Stomach (tissue), 19 donors: ENCODE measurements around the gene TACSTD2. TPM values are rescaled to one million over a fixed set of nuclear protein-coding genes. Genes with fewer than 3 reads are reported as not detected.
"Not testable (repeated sequence)": the region's sequence is repeated elsewhere in the genome, so short reads cannot be mapped to it uniquely, and the experiment has no call there.

Source experiments
- DNase-seq, 2 donors: peaks; one replicate each; pipeline versions ENCODE4 v3.0.0 to v3.0.0-alpha.2; 2013 to 2019
- H3K27ac ChIP-seq, 5 donors: fragments of 200-600 bp in 4 of 5; sonication (generic) in 4 of 5; one replicate each; pipeline ENCODE4 v1.5.1; 2013 to 2019; ENCODE audit warnings: mild to moderate bottlenecking in 1 of 5, moderate library complexity in 1 of 5
- H3K27me3 ChIP-seq, 3 donors: fragments of 200-600 bp; sonication (generic); one replicate each; pipeline ENCODE4 v1.5.1; 2017 to 2019; ENCODE audit warnings: mixed run types in 1 of 3
- H3K36me3 ChIP-seq, 4 donors: fragments of 200-600 bp; sonication (generic); 1 replicate in 3 of 4; 2 replicates in 1 of 4; pipeline ENCODE4 v1.5.1; 2016 to 2019
- H3K4me1 ChIP-seq, 4 donors: fragments of 200-600 bp; sonication (generic); one replicate each; pipeline ENCODE4 v1.5.1; 2016 to 2019
- H3K4me3 ChIP-seq, 4 donors: fragments of 200-600 bp; sonication (generic) in 3 of 4; one replicate each; pipeline ENCODE4 v1.5.1; 2016 to 2019; ENCODE audit warnings: mild to moderate bottlenecking in 1 of 4
- H3K9me3 ChIP-seq, 4 donors: fragments of 200-600 bp; sonication (generic); one replicate each; pipeline ENCODE4 v1.5.1; 2016 to 2019
- EP300 ChIP-seq: sonication (generic); formaldehyde crosslinking; IDR thresholded peaks from one replicate; pipeline ENCODE4 v1.6.1; 2017; ENCODE audit warnings: antibody characterized with exemption
- POLR2A ChIP-seq, 4 donors: fragments of 450-650 bp; IDR thresholded peaks; one replicate each; pipeline ENCODE4 v1.6.1; 2016; ENCODE audit warnings: antibody characterized with exemption in 4 of 4, control low read depth in 2 of 4, mild to moderate bottlenecking in 1 of 4, moderate library complexity in 1 of 4
- POLR2AphosphoS5 ChIP-seq, 3 donors: sonication (generic); formaldehyde crosslinking; IDR thresholded peaks; one replicate each; pipeline ENCODE4 v1.6.1; 2016; ENCODE audit warnings: antibody characterized with exemption in 3 of 3
- WGBS, 5 donors: extraction: QIAGEN DNeasy Blood & Tissue Kit in 3 of 5; methylation state at CpG; one replicate each; pipeline versions ENCODE4 v1.1.5 to v1.1.7; 2013 to 2018; 5-methylcytosine and 5-hydroxymethylcytosine counted together
- intact Hi-C: fragments of 100-400 bp; cut with DNase I; formaldehyde crosslinking; loops from one replicate; pipeline ENCODE4 v1.15.1; 2023; ENCODE audit warnings: low total_unique reads
- long read RNA-seq, 10 donors: transcript quantifications; one replicate each; lab custom pipeline, GENCODE V29; 2026
- polyA plus RNA-seq, 3 donors: library from polyadenylated mRNA; stranded (reverse); fragments of 200-250 nt; gene quantifications; one replicate each; pipeline ENCODE4 v1.2.3, GENCODE V29; 2013
- total RNA-seq, 5 donors: library from RNA; depleted of rRNA; stranded (reverse); fragments of >200 nt; gene quantifications; one replicate each; pipeline versions ENCODE4 v1.1.0 to v1.2.3, GENCODE V29; 2014 to 2016
- TF ChIP-seq, protein P1 (sequence below), 7 experiments: fragments of 450-650 bp in 4 of 7; fragments of 200-600 bp in 3 of 7; sonication (generic) in 3 of 7; IDR thresholded peaks; one replicate each; pipeline ENCODE4 v1.5.1; 2016 to 2019; ENCODE audit warnings: antibody characterized with exemption in 7 of 7, control low read depth in 2 of 7, mild to moderate bottlenecking in 1 of 7
- donor health status: healthy with polysubstance abuse.
- donor health status: Bipolar disorder and iron deficiency.
- donor health status: healthy.

Gene TACSTD2, protein sequence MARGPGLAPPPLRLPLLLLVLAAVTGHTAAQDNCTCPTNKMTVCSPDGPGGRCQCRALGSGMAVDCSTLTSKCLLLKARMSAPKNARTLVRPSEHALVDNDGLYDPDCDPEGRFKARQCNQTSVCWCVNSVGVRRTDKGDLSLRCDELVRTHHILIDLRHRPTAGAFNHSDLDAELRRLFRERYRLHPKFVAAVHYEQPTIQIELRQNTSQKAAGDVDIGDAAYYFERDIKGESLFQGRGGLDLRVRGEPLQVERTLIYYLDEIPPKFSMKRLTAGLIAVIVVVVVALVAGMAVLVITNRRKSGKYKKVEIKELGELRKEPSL
- 10 to 100 TPM in 3 of 5 donors, not detected in 2; 12.1 to 41.1 (median 33.6) TPM for total RNA-seq
- 100 to 1,000 TPM in 1 of 3 donors, 10 to 100 TPM in 1, 1 to 10 TPM in 1; 5.2 to 369 (median 36.7) TPM for polyA plus RNA-seq
- long read RNA-seq, donor 1, transcript TACSTD2-201 (1 exons, 2,351 nt): major isoform, 70 of 70 reads
- long read RNA-seq, donor 1, partial matches to known transcripts: 0 of 70 reads
- long read RNA-seq, donor 1, other reads (novel, unspliced or antisense): 0 of 70 reads
- long read RNA-seq, donor 2, transcript TACSTD2-201 (1 exons, 2,351 nt): major isoform, 58 of 58 reads
- long read RNA-seq, donor 2, partial matches to known transcripts: 0 of 58 reads
- long read RNA-seq, donor 2, other reads (novel, unspliced or antisense): 0 of 58 reads
- long read RNA-seq, donor 3, transcript TACSTD2-201 (1 exons, 2,351 nt): major isoform, 39 of 39 reads
- long read RNA-seq, donor 3, partial matches to known transcripts: 0 of 39 reads
- long read RNA-seq, donor 3, other reads (novel, unspliced or antisense): 0 of 39 reads
- long read RNA-seq, donor 4, transcript TACSTD2-201 (1 exons, 2,351 nt): major isoform, 10 of 10 reads
- long read RNA-seq, donor 4, partial matches to known transcripts: 0 of 10 reads
- long read RNA-seq, donor 4, other reads (novel, unspliced or antisense): 0 of 10 reads
- long read RNA-seq, donor 5, transcript TACSTD2-201 (1 exons, 2,351 nt): major isoform, 58 of 58 reads
- long read RNA-seq, donor 5, partial matches to known transcripts: 0 of 58 reads
- long read RNA-seq, donor 5, other reads (novel, unspliced or antisense): 0 of 58 reads
- long read RNA-seq, donor 6: 0 reads
- long read RNA-seq, donor 7, transcript TACSTD2-201 (1 exons, 2,351 nt): major isoform, 158 of 158 reads
- long read RNA-seq, donor 7, partial matches to known transcripts: 0 of 158 reads
- long read RNA-seq, donor 7, other reads (novel, unspliced or antisense): 0 of 158 reads
- long read RNA-seq, donor 8, transcript TACSTD2-201 (1 exons, 2,351 nt): major isoform, 82 of 82 reads
- long read RNA-seq, donor 8, partial matches to known transcripts: 0 of 82 reads
- long read RNA-seq, donor 8, other reads (novel, unspliced or antisense): 0 of 82 reads
- long read RNA-seq, donor 9, transcript TACSTD2-201 (1 exons, 2,351 nt): major isoform, 47 of 47 reads
- long read RNA-seq, donor 9, partial matches to known transcripts: 0 of 47 reads
- long read RNA-seq, donor 9, other reads (novel, unspliced or antisense): 0 of 47 reads
- long read RNA-seq, donor 10, transcript TACSTD2-201 (1 exons, 2,351 nt): major isoform, 37 of 37 reads
- long read RNA-seq, donor 10, partial matches to known transcripts: 0 of 37 reads
- long read RNA-seq, donor 10, other reads (novel, unspliced or antisense): 0 of 37 reads

DNA sequence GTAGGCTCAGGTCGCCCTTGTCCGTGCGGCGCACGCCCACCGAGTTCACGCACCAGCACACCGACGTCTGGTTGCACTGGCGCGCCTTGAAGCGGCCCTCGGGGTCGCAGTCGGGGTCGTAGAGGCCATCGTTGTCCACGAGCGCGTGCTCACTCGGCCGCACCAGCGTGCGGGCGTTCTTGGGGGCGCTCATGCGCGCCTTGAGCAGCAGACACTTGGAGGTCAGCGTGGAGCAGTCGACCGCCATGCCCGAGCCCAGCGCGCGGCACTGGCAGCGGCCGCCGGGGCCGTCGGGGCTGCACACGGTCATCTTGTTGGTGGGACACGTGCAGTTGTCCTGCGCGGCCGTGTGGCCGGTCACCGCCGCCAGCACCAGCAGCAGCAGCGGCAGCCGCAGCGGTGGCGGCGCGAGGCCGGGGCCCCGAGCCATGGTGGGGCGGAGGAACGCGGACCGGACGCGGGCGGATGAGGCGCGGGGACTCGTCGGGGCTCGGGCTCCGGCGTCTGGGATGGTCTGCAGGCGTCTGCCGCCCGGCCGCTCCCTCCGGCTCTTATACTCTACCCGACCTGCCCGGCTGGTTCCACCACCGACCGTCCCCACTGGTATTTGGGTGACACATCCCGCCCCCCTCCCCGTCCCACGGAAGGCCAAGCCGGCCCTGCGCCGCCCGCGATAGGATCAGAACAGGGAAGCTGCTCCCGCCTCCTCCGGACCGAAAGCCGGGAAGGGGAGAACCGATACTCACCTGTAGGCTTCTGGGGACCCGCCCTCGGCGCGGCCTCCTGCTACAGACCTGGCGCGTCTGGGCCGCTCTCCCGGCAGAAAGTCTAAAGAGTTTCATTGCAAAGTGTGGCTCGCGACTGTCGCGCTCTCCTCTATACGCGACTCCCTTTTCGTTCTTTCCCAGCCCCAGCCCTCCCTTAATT is at the start of gene TACSTD2:
TACSTD2 (minus strand) TSS at position 526 of the 927 bp plus-strand sequence; CDS start at position 430, 96 bp downstream.
- H3K27ac ChIP-seq: peak within 1 kb of the TSS; percentile 71 to 86 (median 83)
- TF ChIP-seq POLR2AphosphoS5 (IDR thresholded peaks at IDR 0.05) (peak in 1 of 3 donors; percentile 32), POLR2A (IDR thresholded peaks at IDR 0.05) (no peak), EP300 (no peak)
- peak within 1 kb of the TSS; percentile 41 to 58 (median 46) for H3K4me3 ChIP-seq
- no peaks in the 10 kb centered on the region for H3K36me3 ChIP-seq
- intact Hi-C loops: no loop called here
- DNase-seq: peak; percentile 84 to 92
- WGBS, 5 donors: 5 to 27% (median 8%) methylated on average over 21 to 107 of the region's 107 CpGs
- H3K27me3 ChIP-seq: peaks cover 0 to 34% (median 16%) of the 10 kb centered on the region in 3 donors
- H3K4me1 ChIP-seq: peaks cover 12 to 59% (median 24%) of the 10 kb centered on the region in 4 donors
- no peaks in the 10 kb centered on the region for H3K9me3 ChIP-seq

DNA sequence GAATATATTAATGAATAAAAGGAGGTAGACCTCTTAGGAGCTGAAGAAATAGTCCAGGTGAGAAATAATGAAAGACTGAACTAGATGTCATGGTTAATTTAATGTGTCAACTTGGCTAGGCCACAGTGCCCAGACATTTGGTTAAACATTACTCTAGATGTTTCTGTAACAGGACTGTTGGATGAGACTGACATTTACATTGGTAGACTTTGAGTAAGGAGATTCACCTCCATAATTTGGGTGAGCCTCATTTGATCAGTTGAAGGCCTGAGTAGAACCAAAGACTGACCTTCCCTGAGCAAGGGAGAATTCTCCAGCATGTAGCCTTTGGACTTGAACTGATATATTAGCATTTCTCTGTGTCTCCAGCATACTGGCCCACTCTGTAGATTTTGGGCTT is 49.2 kb upstream of the TACSTD2 start:
- Histone ChIP-seq H3K4me1 (peaks cover 0 to 3% (median 0%) of the 10 kb centered on the region in 4 donors), H3K9me3 (peaks cover 0 to under 1% (median 0%) of the 10 kb centered on the region in 4 donors), H3K27me3 (no peaks in the 10 kb centered on the region), H3K27ac (no peak overlapping the region), H3K36me3 (no peaks in the 10 kb centered on the region), H3K4me3 (no peak overlapping the region)
- TF ChIP-seq, protein P1, sequence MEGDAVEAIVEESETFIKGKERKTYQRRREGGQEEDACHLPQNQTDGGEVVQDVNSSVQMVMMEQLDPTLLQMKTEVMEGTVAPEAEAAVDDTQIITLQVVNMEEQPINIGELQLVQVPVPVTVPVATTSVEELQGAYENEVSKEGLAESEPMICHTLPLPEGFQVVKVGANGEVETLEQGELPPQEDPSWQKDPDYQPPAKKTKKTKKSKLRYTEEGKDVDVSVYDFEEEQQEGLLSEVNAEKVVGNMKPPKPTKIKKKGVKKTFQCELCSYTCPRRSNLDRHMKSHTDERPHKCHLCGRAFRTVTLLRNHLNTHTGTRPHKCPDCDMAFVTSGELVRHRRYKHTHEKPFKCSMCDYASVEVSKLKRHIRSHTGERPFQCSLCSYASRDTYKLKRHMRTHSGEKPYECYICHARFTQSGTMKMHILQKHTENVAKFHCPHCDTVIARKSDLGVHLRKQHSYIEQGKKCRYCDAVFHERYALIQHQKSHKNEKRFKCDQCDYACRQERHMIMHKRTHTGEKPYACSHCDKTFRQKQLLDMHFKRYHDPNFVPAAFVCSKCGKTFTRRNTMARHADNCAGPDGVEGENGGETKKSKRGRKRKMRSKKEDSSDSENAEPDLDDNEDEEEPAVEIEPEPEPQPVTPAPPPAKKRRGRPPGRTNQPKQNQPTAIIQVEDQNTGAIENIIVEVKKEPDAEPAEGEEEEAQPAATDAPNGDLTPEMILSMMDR (IDR thresholded peaks at IDR 0.05): no peak
- DNase-seq: no peak
- intact Hi-C loops: no loop called here

DNA sequence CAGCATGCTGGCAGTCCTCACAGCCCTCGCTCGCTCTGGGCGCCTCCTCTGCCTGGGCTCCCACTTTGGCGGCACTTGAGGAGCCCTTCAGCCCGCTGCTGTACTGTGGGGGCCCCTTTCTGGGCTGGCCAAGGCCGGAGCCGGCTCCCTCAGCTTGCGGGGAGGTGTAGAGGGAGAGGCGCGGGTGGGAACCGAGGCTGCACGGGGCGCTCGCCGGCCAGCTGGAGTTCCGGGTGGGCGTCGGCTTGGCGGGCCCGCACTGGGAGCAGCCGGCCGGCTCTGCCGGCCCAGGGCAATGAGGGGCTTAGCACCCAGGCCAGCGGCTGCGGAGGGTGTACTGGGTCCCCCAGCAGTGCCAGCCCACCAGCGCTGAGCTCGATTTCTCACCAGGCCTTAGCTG is 46.2 kb upstream of the TACSTD2 start:
- H3K27ac ChIP-seq, H3K36me3 ChIP-seq, DNase-seq, H3K9me3 ChIP-seq, H3K27me3 ChIP-seq, H3K4me3 ChIP-seq, intact Hi-C loops: not testable (repeated sequence)
- peaks cover 18 to 33% (median 27%) of the 10 kb centered on the region in 4 donors for H3K4me1 ChIP-seq
- 95 to 97% (median 96%) methylated on average over 17 to 27 of the region's 27 CpGs for WGBS, 5 donors

DNA sequence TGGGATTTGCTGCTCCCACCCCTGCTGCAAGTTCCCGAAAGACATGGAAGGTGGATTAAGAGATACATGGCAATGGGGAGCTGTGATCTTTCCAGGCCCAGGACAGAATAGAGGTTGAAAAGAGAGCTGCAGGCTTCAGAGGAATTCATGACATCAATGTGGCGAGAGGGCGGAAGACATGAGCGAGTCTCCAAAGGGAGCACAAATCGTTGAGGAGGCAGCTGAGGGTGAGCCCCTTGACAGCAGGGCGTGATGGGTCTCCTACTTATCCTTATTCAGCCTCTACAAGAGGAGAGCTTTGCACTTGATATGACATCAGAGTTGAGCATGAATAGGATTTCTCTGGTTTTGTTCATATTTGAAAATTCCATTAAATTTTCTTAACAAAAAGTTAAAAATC is 45.5 kb upstream of the TACSTD2 start:
- Histone ChIP-seq H3K27ac (no peak overlapping the region), H3K27me3 (no peaks in the 10 kb centered on the region), H3K4me3 (no peak overlapping the region), H3K4me1 (peaks cover 25 to 40% (median 31%) of the 10 kb centered on the region in 4 donors), H3K9me3 (no peaks in the 10 kb centered on the region), H3K36me3 (no peaks in the 10 kb centered on the region)
- TF ChIP-seq EP300 (no peak), POLR2A (IDR thresholded peaks at IDR 0.05) (no peak), POLR2AphosphoS5 (IDR thresholded peaks at IDR 0.05) (no peak)
- WGBS, 5 donors: 93 to 97% (median 96%) methylated on average over 6 of the region's 6 CpGs
- intact Hi-C loops: no loop called here
- DNase-seq: no peak
